Measurements from ENCODE around the gene SMIM31. TPM values are rescaled to one million over a fixed set of nuclear protein-coding genes. Genes with fewer than 3 reads are reported as not detected.

Gene SMIM31
- total RNA-seq, 1 experiment from 2014 or later, result not detected

DNA sequence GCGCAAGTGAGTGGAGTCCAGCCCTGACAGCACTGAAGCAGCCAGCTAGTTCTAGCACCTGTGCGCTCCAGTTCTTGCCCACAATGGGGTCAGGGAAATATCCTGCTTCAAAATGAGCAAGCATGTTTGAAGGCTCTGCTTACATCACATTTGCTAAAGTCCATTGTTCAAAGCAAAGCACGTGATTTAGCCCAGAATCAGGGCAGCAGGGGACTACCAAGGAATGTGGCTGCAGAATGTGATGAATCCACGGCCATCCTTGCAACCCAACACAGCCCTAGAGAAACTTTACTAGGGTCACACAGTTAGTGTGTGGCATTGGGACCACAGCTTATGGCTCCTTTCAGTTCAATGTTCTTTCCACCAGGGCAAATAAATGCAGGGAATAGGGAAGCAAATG, 47.3 kb upstream of the SMIM31 start:
- H3K4me1 ChIP-seq (ENCODE audit: insufficient read depth, low read length), result no peaks in the 10 kb centered on the region
- no peaks in the 10 kb centered on the region for H4K20me1 ChIP-seq (ENCODE audit: control insufficient read depth, insufficient read depth, insufficient read length)
- no peak overlapping the region for H2AK5ac ChIP-seq (ENCODE audit: insufficient read length, low read length)
- Mint-ChIP-seq H3K27me3 (ENCODE audit: low read depth) (no peaks in the 10 kb centered on the region), H3K27ac (peak overlapping the region in 1 of 3 experiments; percentile 40; a peak in 1 of 7 replicates), H3K9me3 (peaks cover 0 to 2% of the 10 kb centered on the region in 2 experiments; a peak in 1 of 5 replicates), H3K36me3 (ENCODE audit: insufficient read depth in 1 of 3, low read depth in 3 of 3) (peaks cover 0 to 4% (median 0%) of the 10 kb centered on the region in 3 experiments; a peak in 3 of 7 replicates), H3K4me3 (no peak overlapping the region), H3K4me1 (peaks cover 2 to 8% of the 10 kb centered on the region in 2 experiments)
- no peak overlapping the region for H4K5ac ChIP-seq (ENCODE audit: insufficient read length, low read depth, low read length)
- H4K8ac ChIP-seq (replicated peaks; ENCODE audit: insufficient read length, low read depth, low read length), result no peak overlapping the region
- no peak overlapping the region for H3K27ac ChIP-seq (ENCODE audit: insufficient read length, low read depth, low read length)
- H2BK15ac ChIP-seq (ENCODE audit: low read depth, low read length), result no peak overlapping the region
- WGBS (ENCODE audit: extremely low coverage, insufficient read length, low lambda C conversion rate), result no CpG with 5 or more reads among the region's 4 CpGs
- H2BK120ac ChIP-seq (ENCODE audit: low read depth, low read length, poor library complexity, severe bottlenecking), result no peak overlapping the region
- no peak overlapping the region for H2AFZ ChIP-seq (ENCODE audit: low read length)
- no peak overlapping the region for H2BK12ac ChIP-seq (ENCODE audit: insufficient read length, low read depth, low read length)
- H3K79me1 ChIP-seq (ENCODE audit: insufficient read depth, low read depth, low read length, poor library complexity, severe bottlenecking), result no peaks in the 10 kb centered on the region
- H3K9me3 ChIP-seq (ENCODE audit: control insufficient read depth, low read depth, low read length), result no peaks in the 10 kb centered on the region
- H3K23ac ChIP-seq (ENCODE audit: insufficient read length, low read depth, low read length), result no peak overlapping the region
- TF ChIP-seq, protein P1, sequence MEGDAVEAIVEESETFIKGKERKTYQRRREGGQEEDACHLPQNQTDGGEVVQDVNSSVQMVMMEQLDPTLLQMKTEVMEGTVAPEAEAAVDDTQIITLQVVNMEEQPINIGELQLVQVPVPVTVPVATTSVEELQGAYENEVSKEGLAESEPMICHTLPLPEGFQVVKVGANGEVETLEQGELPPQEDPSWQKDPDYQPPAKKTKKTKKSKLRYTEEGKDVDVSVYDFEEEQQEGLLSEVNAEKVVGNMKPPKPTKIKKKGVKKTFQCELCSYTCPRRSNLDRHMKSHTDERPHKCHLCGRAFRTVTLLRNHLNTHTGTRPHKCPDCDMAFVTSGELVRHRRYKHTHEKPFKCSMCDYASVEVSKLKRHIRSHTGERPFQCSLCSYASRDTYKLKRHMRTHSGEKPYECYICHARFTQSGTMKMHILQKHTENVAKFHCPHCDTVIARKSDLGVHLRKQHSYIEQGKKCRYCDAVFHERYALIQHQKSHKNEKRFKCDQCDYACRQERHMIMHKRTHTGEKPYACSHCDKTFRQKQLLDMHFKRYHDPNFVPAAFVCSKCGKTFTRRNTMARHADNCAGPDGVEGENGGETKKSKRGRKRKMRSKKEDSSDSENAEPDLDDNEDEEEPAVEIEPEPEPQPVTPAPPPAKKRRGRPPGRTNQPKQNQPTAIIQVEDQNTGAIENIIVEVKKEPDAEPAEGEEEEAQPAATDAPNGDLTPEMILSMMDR (conservative IDR thresholded peaks at IDR 0.05), result no peak
- no peaks in the 10 kb centered on the region for H3K79me2 ChIP-seq (ENCODE audit: insufficient read depth, low read length)
- DNase-seq, result no peak
- H3T11ph ChIP-seq (ENCODE audit: low read length), result no peak overlapping the region
- no peak overlapping the region for H3K18ac ChIP-seq (ENCODE audit: insufficient read length, low read depth, low read length)
- H3K9ac ChIP-seq (ENCODE audit: extremely low read depth, insufficient read length, low read length), result no peak overlapping the region
- no peak overlapping the region for H3K4me2 ChIP-seq (ENCODE audit: insufficient read depth, insufficient read length, low read length)
- no peaks in the 10 kb centered on the region for H3K27me3 ChIP-seq (ENCODE audit: insufficient read depth, low read length)
- no peak overlapping the region for H2BK5ac ChIP-seq (ENCODE audit: insufficient read length, low read length)
- no peak overlapping the region for H3K4ac ChIP-seq (ENCODE audit: low read depth, low read length)
- no peak overlapping the region for H3K14ac ChIP-seq (ENCODE audit: insufficient read depth, low read length)
- no peak overlapping the region for H4K91ac ChIP-seq (ENCODE audit: insufficient read length, low read depth, low read length)
- H3K23me2 ChIP-seq (ENCODE audit: insufficient read length, low read depth, low read length, poor library complexity, severe bottlenecking), result no peaks in the 10 kb centered on the region
- H2BK20ac ChIP-seq (ENCODE audit: low read depth, low read length, poor library complexity, severe bottlenecking), result no peak overlapping the region
- H3K56ac ChIP-seq (ENCODE audit: insufficient read length, low read depth, low read length), result no peak overlapping the region
